Measurements from ENCODE around the gene RBM47. TPM values are rescaled to one million over a fixed set of nuclear protein-coding genes. Genes with fewer than 3 reads are reported as not detected.
A peak's percentile ranks its signal among the peaks of the same experiment; 100 is the strongest.
"Not testable (repeated sequence)": the region's sequence is repeated elsewhere in the genome, so short reads cannot be mapped to it uniquely, and the experiment has no call there.

Gene RBM47
- total RNA-seq, 1 experiment from 2014 or later = 0.13 TPM

DNA sequence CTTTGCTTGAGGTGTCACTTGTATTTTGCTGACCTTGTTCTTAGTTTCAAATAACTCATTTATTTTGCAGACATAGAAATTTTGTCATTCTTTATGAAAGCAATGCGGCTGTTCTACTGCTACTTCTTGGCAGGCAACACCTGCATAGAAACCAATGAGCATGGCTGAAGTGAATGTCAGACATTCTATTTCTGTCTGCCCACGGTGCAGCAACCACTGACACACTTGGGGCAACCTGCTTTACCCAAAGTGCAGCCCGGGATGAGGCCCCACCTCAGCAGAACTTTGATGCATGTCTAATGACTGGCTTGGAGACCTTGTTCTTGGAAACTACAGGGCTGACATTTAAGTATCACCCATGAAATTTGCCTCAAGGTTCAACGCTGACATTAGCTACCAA, 93.6 kb downstream of the RBM47 start:
- Histone ChIP-seq H3K27me3 (replicated peaks) (no peaks in the 10 kb centered on the region), H3K27ac (no peak overlapping the region), H3K4me3 (no peak overlapping the region), H3K36me3 (no peaks in the 10 kb centered on the region), H3K4me1 (replicated peaks) (no peaks in the 10 kb centered on the region), H3K9me3 (replicated peaks) (no peaks in the 10 kb centered on the region)
- DNase-seq (ENCODE audit: low read depth in 1 of 2, low spot score in 2 of 2) = no peak

DNA sequence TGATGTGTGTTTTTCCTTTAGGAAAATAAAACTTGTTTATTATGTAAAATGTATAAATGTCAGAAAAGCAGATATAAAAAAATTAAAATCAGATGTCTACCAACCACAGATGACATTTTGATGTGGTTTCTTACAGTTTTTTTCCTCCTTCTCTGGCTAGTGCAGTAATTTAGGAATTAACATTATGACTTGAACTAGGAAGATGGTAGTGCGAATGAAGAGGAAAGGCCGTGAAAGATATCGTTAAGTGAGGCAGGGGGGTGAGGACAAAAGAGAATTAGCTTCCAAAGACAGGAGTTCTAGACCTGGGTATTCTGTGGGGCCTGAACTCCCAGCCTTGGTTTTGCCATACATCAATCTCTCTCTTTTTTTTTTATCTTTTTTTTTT, 98.0 kb downstream of the RBM47 start:
- no peak for DNase-seq (ENCODE audit: low read depth in 1 of 2, low spot score in 2 of 2)
- Histone ChIP-seq H3K27me3 (replicated peaks) (no peaks in the 10 kb centered on the region), H3K27ac (no peak overlapping the region), H3K4me3 (no peak overlapping the region), H3K4me1 (replicated peaks) (no peaks in the 10 kb centered on the region), H3K36me3 (no peaks in the 10 kb centered on the region), H3K9me3 (replicated peaks) (no peaks in the 10 kb centered on the region)

DNA sequence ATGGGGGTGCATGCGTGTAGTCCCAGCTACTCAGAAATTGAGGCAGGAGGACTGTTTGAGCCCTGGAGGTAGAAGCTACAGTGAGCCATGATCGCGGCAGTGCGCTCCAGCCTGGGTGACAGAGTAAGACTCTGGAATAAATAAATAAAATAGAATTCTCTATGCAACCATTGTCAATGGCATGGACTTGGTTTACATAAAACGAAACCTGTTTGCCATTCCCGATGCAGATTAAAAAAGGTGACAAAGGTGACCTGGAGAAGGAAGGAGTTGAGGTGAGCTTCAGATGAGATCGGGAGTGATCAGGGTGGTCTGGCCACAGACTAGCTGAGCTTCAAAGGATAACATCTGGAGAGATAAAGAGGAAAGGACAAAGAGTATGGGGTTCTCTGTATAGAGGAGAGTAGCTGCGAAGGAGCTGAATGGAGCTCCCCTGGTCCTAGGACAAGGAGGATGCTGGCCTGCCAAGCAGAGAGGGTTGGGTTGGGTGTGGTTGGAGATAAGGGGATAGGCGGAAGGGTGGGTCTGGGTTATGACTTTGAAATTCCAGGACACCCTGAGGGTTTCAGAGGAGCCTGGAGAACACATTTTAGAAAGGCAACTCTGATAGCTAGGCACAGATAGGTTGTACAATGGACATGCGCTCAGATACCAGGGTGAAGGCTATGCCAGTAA, 98.6 kb downstream of the RBM47 start:
- H3K36me3 ChIP-seq = no peaks in the 10 kb centered on the region
- H3K27me3 ChIP-seq (replicated peaks) = no peaks in the 10 kb centered on the region
- no peak overlapping the region for H3K27ac ChIP-seq
- H3K9me3 ChIP-seq (replicated peaks) = no peaks in the 10 kb centered on the region
- DNase-seq (ENCODE audit: low read depth in 1 of 2, low spot score in 2 of 2) = no peak
- H3K4me1 ChIP-seq (replicated peaks) = peaks cover 2% of the 10 kb centered on the region; the same call in 1 of the 2 replicates
- no peak overlapping the region for H3K4me3 ChIP-seq

GRCh38 chr4:40526741-40527140, 102.9 kb downstream of the RBM47 start:
- H3K27ac ChIP-seq = no peak overlapping the region
- DNase-seq (ENCODE audit: low read depth in 1 of 2, low spot score in 2 of 2) = no peak
- no peaks in the 10 kb centered on the region for H3K27me3 ChIP-seq (replicated peaks)
- H3K9me3 ChIP-seq (replicated peaks) = no peaks in the 10 kb centered on the region
- no peaks in the 10 kb centered on the region for H3K36me3 ChIP-seq
- H3K4me1 ChIP-seq (replicated peaks) = peaks cover 4% of the 10 kb centered on the region; the same call in 1 of the 2 replicates
- no peak overlapping the region for H3K4me3 ChIP-seq

DNA sequence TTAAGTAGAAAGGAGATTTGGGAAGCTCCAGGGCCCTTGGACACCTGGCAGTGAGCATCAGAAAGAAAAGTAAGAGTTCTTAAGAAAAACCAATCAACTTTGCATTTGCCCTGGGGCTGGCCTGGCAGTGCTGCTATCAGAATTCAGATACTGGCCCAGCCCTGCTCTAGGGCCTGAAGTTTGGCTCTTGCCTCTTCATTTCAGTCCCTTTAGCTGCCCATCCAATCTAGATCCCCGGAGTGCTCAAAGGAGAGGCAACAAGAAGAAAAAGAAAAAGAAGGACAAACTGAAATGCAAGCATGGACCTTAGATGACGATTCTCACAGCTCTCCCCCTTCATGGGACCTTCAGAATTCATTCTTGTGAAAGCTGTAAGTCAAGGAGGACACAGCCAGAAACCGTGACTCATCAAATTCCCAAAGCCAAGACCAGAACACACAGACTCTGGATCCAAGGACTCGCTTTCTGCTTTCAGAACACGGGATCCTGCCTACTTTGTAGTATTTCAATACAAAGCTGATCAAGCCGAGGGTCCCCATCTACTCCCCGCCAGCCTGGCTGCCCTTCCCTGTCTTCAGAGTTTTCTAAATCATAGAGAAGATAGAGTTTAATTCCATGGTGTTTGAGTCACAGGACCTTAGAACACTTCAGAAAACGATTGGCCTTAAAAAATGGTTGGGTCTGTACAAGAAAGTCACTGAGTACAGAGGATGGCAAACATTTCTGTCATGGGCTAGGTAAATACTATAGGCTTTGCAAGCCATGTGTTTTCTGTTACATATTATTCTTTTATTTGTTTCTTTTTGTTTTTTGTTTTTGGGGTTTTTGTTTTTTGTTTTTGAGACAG, 103.7 kb downstream of the RBM47 start:
- no peaks in the 10 kb centered on the region for H3K27me3 ChIP-seq (replicated peaks)
- no peaks in the 10 kb centered on the region for H3K36me3 ChIP-seq
- no peaks in the 10 kb centered on the region for H3K9me3 ChIP-seq (replicated peaks)
- peaks cover 4% of the 10 kb centered on the region; the same call in 1 of the 2 replicates for H3K4me1 ChIP-seq (replicated peaks)
- no peak overlapping the region for H3K4me3 ChIP-seq
- H3K27ac ChIP-seq = no peak overlapping the region
- DNase-seq (ENCODE audit: low read depth in 1 of 2, low spot score in 2 of 2) = peak in 1 of 2 experiments; percentile 29

DNA sequence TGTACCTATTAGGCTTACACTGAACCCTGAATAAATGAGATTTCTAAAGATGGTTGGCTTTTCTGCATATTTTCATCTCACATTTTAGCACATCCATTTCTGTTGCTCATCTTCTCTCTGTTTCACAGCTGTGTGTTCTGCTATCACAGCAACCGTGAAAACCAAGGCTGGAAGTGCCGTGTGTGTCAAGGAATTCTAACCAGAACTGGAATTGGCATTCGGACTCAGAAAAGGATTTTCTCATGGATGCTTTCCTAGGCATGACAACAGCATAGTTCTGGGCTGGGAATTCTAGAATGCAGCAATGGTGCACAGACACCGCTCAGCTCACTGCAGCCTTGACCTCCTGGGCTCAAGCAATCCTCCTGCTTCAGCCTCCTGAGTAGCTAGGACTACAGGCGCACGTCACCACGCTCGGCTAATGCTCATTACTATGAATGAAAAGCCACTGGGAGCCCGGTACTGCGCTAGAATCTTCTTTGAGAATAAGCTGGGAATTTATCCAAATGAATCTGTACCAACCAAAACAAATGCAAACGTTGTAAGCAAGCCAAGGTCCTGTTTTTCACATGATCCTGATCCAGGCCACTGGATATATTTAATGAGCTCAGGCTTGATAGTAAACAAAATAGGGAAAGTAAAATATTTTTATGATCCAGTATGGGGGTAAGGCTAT, 105.2 kb downstream of the RBM47 start:
- Histone ChIP-seq H3K4me3 (no peak overlapping the region), H3K27me3 (replicated peaks) (no peaks in the 10 kb centered on the region), H3K36me3 (no peaks in the 10 kb centered on the region), H3K27ac (no peak overlapping the region), H3K9me3 (replicated peaks) (no peaks in the 10 kb centered on the region), H3K4me1 (replicated peaks) (peaks cover 4% of the 10 kb centered on the region; the same call in 1 of the 2 replicates)
- no peak for DNase-seq (ENCODE audit: low read depth in 1 of 2, low spot score in 2 of 2)

DNA sequence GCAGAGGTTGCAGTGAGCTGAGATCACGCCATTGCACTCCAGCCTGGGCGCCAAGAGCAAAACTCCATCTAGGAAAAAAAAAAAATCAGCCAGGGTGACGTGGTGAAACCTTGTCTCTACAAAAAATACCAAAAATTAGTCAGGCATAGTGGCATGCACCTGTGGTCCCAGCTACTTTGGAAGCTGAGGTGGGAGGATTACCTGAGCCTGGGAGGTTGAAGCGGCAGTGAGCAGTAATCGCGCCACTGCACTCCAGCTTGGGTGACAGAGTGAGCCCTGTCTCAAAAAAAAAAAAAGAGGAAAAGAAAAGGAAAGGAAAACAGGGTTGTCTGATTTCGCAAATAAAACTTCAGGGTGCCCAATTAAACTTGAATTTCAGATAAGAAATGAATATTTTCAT, 106.1 kb downstream of the RBM47 start:
- no peaks in the 10 kb centered on the region for H3K27me3 ChIP-seq (replicated peaks)
- H3K27ac ChIP-seq = no peak overlapping the region
- DNase-seq (ENCODE audit: low read depth in 1 of 2, low spot score in 2 of 2) = no peak
- peaks cover 4% of the 10 kb centered on the region; the same call in 1 of the 2 replicates for H3K4me1 ChIP-seq (replicated peaks)
- no peak overlapping the region for H3K4me3 ChIP-seq
- no peaks in the 10 kb centered on the region for H3K9me3 ChIP-seq (replicated peaks)
- no peaks in the 10 kb centered on the region for H3K36me3 ChIP-seq

DNA sequence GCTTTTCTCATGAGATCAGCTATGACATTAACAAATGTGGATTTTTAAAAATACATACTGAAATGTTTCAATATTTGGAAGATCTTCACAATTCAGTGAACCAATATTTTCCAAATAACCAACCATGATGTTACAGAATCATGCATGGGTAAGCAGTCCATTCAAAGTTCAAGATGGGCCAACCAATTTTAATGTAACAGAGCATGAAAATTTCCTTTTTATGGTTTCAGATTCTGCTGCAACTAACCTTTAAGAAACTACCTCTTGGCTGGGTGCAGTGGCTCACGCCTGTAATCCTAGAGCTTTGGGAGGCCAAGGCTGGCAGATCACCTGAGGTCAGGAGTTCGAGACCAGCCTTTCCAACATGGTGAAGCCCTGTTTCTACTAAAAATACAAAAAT, 107.7 kb downstream of the RBM47 start:
- Histone ChIP-seq H3K4me1 (replicated peaks) (peaks cover 4% of the 10 kb centered on the region; the same call in 1 of the 2 replicates), H3K9me3 (replicated peaks) (no peaks in the 10 kb centered on the region), H3K27me3 (replicated peaks) (no peaks in the 10 kb centered on the region), H3K36me3 (no peaks in the 10 kb centered on the region), H3K27ac (no peak overlapping the region), H3K4me3 (no peak overlapping the region)
- DNase-seq (ENCODE audit: low read depth in 1 of 2, low spot score in 2 of 2) = no peak

GRCh38 chr4:40520533-40520932, 109.1 kb downstream of the RBM47 start:
- no peaks in the 10 kb centered on the region for H3K9me3 ChIP-seq (replicated peaks)
- H3K4me1 ChIP-seq (replicated peaks) = no peaks in the 10 kb centered on the region
- H3K27ac ChIP-seq = no peak overlapping the region
- no peaks in the 10 kb centered on the region for H3K27me3 ChIP-seq (replicated peaks)
- no peaks in the 10 kb centered on the region for H3K36me3 ChIP-seq
- DNase-seq (ENCODE audit: low read depth in 1 of 2, low spot score in 2 of 2) = no peak
- H3K4me3 ChIP-seq = no peak overlapping the region

GRCh38 chr4:40517081-40517480, 112.6 kb downstream of the RBM47 start:
- H3K4me1 ChIP-seq (replicated peaks); H3K27me3 ChIP-seq (replicated peaks); H3K4me3 ChIP-seq; H3K36me3 ChIP-seq; H3K9me3 ChIP-seq (replicated peaks); DNase-seq (ENCODE audit: low read depth in 1 of 2, low spot score in 2 of 2); H3K27ac ChIP-seq: not testable (repeated sequence)

- no peak for DNase-seq (ENCODE audit: low read depth in 1 of 2, low spot score in 2 of 2)
- H3K27me3 ChIP-seq (replicated peaks) = no peaks in the 10 kb centered on the region
- no peaks in the 10 kb centered on the region for H3K4me1 ChIP-seq (replicated peaks)
Measured at GRCh38 chr4:40516651-40517050, 113.0 kb downstream of the RBM47 start.

DNA sequence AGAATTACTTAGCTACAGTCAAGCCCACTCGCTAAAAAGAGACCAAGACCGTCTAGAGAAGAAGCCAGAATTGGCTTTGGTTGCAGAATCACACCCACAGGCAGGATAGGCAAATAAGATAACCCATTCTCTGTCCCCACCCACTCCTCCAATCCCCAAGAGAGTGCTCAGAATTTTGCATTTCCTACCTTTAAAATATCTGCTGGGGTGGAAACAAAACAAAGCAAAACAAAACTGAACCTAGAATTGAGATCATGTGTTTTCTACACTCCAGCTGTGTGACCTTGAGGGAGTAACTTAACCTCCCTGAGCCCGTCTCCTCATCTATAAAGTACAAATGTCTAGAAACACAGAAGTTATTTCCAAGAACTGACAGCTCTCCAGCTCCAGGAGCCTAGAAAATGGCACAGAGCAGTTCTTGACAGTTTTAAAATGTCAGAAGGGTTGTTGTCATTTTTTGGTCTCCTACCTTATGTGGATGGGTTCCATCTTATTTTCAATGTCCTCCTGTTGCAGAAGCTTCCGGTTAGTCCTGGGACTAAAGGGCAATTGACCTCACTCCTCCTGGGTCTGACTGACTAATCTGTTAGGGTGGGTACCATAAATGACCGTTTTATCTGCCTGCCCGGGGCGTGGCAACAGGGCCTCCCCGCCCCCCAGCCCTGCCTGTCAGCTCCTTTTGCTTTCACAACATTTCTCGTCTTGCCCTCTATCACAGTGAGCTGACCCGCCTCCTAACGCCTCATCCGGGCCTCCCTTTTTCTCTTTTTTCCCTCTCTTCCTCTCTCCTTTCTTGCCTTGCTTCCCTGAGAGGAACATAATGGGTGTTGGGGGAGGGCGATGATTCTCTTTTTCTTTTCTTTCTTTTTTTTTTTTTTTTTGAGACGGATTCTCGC, 114.0 kb downstream of the RBM47 start:
- H3K9me3 ChIP-seq (replicated peaks) = no peaks in the 10 kb centered on the region
- DNase-seq (ENCODE audit: low read depth in 1 of 2, low spot score in 2 of 2) = no peak
- no peak overlapping the region for H3K27ac ChIP-seq
- no peaks in the 10 kb centered on the region for H3K4me1 ChIP-seq (replicated peaks)
- H3K4me3 ChIP-seq = no peak overlapping the region
- H3K27me3 ChIP-seq (replicated peaks) = no peaks in the 10 kb centered on the region
- H3K36me3 ChIP-seq = no peaks in the 10 kb centered on the region

More at GRCh38 chr4:40516651-40517050, 113.0 kb downstream of the RBM47 start:
- Histone ChIP-seq H3K9me3 (replicated peaks) (no peaks in the 10 kb centered on the region), H3K36me3 (no peaks in the 10 kb centered on the region), H3K4me3 (no peak overlapping the region), H3K27ac (no peak overlapping the region)

- no peak overlapping the region for H3K27ac ChIP-seq
- no peaks in the 10 kb centered on the region for H3K4me1 ChIP-seq (replicated peaks)
- no peaks in the 10 kb centered on the region for H3K9me3 ChIP-seq (replicated peaks)
- H3K36me3 ChIP-seq = no peaks in the 10 kb centered on the region
- no peak for DNase-seq (ENCODE audit: low read depth in 1 of 2, low spot score in 2 of 2)
- no peak overlapping the region for H3K4me3 ChIP-seq
- H3K27me3 ChIP-seq (replicated peaks) = no peaks in the 10 kb centered on the region
Measured at GRCh38 chr4:40515037-40515397, 114.6 kb downstream of the RBM47 start.

Measured in SJSA1 (cell line).